ENCODE measurements around the gene MEI1.

The MEI1 gene

DNA sequence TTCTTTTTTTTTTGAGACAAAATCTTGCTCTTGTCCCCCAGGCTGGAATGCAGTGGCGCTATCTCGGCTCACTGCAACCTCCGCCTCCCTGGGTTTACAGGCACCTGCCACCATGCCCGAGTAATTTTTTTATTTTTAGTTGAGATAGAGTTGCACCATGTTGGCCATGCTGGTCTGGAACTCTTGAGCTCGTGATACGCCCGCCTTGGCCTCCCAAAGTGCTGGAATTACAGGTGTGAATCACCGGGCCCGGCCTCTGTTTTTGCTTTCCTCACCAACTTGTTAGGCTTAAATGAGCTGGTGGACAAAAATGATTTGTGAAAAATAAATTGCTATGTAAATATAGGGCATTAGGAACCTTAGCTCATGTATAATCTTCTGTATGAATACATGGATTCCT, 3.5 kb downstream of the MEI1 start:
- no peak overlapping the region for H3K27ac ChIP-seq (ENCODE audit: low read length)
- no peaks in the 10 kb centered on the region for H3K4me1 ChIP-seq (ENCODE audit: low read length)
- no peak overlapping the region for H3K9ac ChIP-seq (ENCODE audit: low read length)
- TF ChIP-seq EZH2 (optimal IDR thresholded peaks at IDR 0.05; ENCODE audit: low read depth, low read length) (no peak), EZH2phosphoT487 (IDR thresholded peaks at IDR 0.05; ENCODE audit: low read length) (no peak)
- TF ChIP-seq, protein P1, sequence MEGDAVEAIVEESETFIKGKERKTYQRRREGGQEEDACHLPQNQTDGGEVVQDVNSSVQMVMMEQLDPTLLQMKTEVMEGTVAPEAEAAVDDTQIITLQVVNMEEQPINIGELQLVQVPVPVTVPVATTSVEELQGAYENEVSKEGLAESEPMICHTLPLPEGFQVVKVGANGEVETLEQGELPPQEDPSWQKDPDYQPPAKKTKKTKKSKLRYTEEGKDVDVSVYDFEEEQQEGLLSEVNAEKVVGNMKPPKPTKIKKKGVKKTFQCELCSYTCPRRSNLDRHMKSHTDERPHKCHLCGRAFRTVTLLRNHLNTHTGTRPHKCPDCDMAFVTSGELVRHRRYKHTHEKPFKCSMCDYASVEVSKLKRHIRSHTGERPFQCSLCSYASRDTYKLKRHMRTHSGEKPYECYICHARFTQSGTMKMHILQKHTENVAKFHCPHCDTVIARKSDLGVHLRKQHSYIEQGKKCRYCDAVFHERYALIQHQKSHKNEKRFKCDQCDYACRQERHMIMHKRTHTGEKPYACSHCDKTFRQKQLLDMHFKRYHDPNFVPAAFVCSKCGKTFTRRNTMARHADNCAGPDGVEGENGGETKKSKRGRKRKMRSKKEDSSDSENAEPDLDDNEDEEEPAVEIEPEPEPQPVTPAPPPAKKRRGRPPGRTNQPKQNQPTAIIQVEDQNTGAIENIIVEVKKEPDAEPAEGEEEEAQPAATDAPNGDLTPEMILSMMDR (IDR thresholded peaks at IDR 0.05; ENCODE audit: low read length) = no peak
- DNase-seq = no peak
- H3K36me3 ChIP-seq (replicated peaks; ENCODE audit: insufficient read depth, low read length) = no peaks in the 10 kb centered on the region
- H2AFZ ChIP-seq (ENCODE audit: low read length) = no peak overlapping the region
- no peaks in the 10 kb centered on the region for H3F3A ChIP-seq (ENCODE audit: insufficient read depth, low read length)
- no peaks in the 10 kb centered on the region for H4K20me1 ChIP-seq (ENCODE audit: insufficient read depth, low read length)
- no peak overlapping the region for H3K4me2 ChIP-seq (ENCODE audit: low read depth, low read length)
- H3K4me3 ChIP-seq (ENCODE audit: low read length) = no peak overlapping the region
- H3K9me2 ChIP-seq (replicated peaks; ENCODE audit: insufficient read depth, low read length) = no peaks in the 10 kb centered on the region
- H3K79me2 ChIP-seq (ENCODE audit: low read length) = no peaks in the 10 kb centered on the region
- no peaks in the 10 kb centered on the region for H3K9me3 ChIP-seq (replicated peaks; ENCODE audit: insufficient read depth, low read length)
- no peaks in the 10 kb centered on the region for H3K27me3 ChIP-seq (replicated peaks; ENCODE audit: insufficient read depth, low read length)

DNA sequence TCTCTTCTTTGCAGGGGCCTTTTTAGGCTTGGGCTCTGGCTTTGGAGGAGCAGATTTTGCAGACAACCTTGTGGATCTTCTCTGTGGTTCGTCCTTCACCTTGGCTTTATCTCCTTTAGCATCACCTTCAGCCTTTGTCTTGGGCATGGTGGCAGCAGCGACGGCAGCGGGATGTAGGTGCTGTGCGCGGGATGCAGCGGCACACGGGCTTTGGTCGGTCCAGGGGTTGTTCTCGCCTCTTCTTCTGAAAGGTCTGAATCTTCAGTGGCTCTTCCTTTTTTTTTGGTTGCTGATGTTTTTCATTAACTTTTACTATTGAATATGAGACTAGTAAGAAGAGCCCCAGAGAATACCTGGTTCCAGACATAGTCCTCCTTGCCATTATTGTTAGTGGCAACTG, 10.0 kb downstream of the MEI1 start:
- H3F3A ChIP-seq (ENCODE audit: insufficient read depth, low read length) = no peaks in the 10 kb centered on the region
- no peak overlapping the region for H2AFZ ChIP-seq (ENCODE audit: low read length)
- H3K9me3 ChIP-seq (replicated peaks; ENCODE audit: insufficient read depth, low read length) = no peaks in the 10 kb centered on the region
- peaks cover 11% of the 10 kb centered on the region for H3K4me1 ChIP-seq (ENCODE audit: low read length)
- no peak overlapping the region for H3K27ac ChIP-seq (ENCODE audit: low read length)
- H3K4me2 ChIP-seq (ENCODE audit: low read depth, low read length) = no peak overlapping the region
- no peaks in the 10 kb centered on the region for H3K27me3 ChIP-seq (replicated peaks; ENCODE audit: insufficient read depth, low read length)
- H3K79me2 ChIP-seq (ENCODE audit: low read length) = no peaks in the 10 kb centered on the region
- no peak overlapping the region for H3K4me3 ChIP-seq (ENCODE audit: low read length)
- no peak overlapping the region for H3K9ac ChIP-seq (ENCODE audit: low read length)
- TF ChIP-seq, protein P1 (IDR thresholded peaks at IDR 0.05; ENCODE audit: low read length) = no peak
- no peak for TF ChIP-seq EZH2phosphoT487 (IDR thresholded peaks at IDR 0.05; ENCODE audit: low read length)
- no peak for TF ChIP-seq EZH2 (optimal IDR thresholded peaks at IDR 0.05; ENCODE audit: low read depth, low read length)
- no peaks in the 10 kb centered on the region for H3K9me2 ChIP-seq (replicated peaks; ENCODE audit: insufficient read depth, low read length)
- H3K36me3 ChIP-seq (replicated peaks; ENCODE audit: insufficient read depth, low read length) = no peaks in the 10 kb centered on the region
- no peak for DNase-seq
- H4K20me1 ChIP-seq (ENCODE audit: insufficient read depth, low read length) = no peaks in the 10 kb centered on the region

DNA sequence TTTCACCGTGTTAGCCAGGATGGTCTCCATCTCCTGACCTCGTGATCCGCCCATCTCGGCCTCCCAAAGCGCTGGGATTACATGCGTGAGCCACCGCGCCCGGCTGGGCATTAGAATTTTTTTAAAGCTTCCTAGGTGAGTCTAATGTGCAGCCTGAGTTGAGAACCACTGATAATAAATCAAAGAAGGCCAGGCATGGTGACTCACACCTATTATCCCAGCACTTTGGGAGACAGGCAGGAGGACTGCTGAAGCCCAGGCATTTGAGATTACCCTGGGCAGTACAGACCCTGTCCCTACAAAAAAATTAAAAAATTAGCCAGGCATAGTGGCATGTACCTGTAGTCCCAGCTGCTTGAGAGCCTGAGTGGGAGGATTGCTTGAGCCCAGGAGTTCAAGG, 13.7 kb downstream of the MEI1 start:
- Histone ChIP-seq H3K9ac (ENCODE audit: low read length) (no peak overlapping the region), H3K4me3 (ENCODE audit: low read length) (no peak overlapping the region), H3K4me2 (ENCODE audit: low read depth, low read length) (no peak overlapping the region), H3K36me3 (replicated peaks; ENCODE audit: insufficient read depth, low read length) (no peaks in the 10 kb centered on the region), H3K9me3 (replicated peaks; ENCODE audit: insufficient read depth, low read length) (no peaks in the 10 kb centered on the region), H2AFZ (ENCODE audit: low read length) (no peak overlapping the region), H3K79me2 (ENCODE audit: low read length) (no peaks in the 10 kb centered on the region), H3K4me1 (ENCODE audit: low read length) (peaks cover 11% of the 10 kb centered on the region), H3K27me3 (replicated peaks; ENCODE audit: insufficient read depth, low read length) (no peaks in the 10 kb centered on the region), H4K20me1 (ENCODE audit: insufficient read depth, low read length) (no peaks in the 10 kb centered on the region), H3K27ac (ENCODE audit: low read length) (no peak overlapping the region), H3K9me2 (replicated peaks; ENCODE audit: insufficient read depth, low read length) (no peaks in the 10 kb centered on the region), H3F3A (ENCODE audit: insufficient read depth, low read length) (no peaks in the 10 kb centered on the region)
- TF ChIP-seq EZH2phosphoT487 (IDR thresholded peaks at IDR 0.05; ENCODE audit: low read length) (no peak), EZH2 (optimal IDR thresholded peaks at IDR 0.05; ENCODE audit: low read depth, low read length) (no peak)
- TF ChIP-seq, protein P1 (IDR thresholded peaks at IDR 0.05; ENCODE audit: low read length) = no peak
- DNase-seq = no peak
